ENCODE results near the gene CENPN. TPM values are rescaled to one million over a fixed set of nuclear protein-coding genes. Genes with fewer than 3 reads are reported as not detected.

Gene CENPN
- total and polyA plus RNA-seq, 10 of the 15 experiments (the other 5 are each of a cell fraction or from before 2014, with no cell fraction given): 39.8 to 143 (median 66.8) TPM

DNA sequence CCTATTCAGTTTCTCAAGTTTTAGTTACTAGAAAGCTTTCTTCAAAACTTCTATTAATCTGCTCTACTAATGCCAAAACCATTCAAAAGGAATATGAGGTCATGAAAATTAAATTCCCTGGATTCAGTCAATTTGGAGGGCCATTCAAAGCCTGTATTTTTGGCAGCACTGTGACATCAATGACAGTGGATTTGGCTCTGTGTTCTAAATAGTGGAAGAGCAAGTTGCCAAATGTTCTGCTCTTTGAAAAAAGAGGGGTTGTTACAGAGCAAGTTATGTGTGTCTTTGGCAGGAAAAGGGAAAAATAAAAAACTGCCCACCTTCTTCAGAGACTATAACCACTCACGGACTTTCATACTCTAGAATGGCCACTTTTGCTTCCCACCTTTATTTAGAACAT lies 73.2 kb downstream of the CENPN start:
- Histone ChIP-seq H3K79me2 (ENCODE audit: control insufficient read depth, insufficient read depth, low read length) (no peaks in the 10 kb centered on the region), H2AFZ (ENCODE audit: control insufficient read depth, low read depth, low read length) (no peak overlapping the region), H3K4me3 (no peak overlapping the region), H3K27me3 (replicated peaks in 1 of 2; ENCODE audit: control insufficient read depth in 2 of 2, insufficient read depth in 2 of 2, low read length in 1 of 2) (no peaks in the 10 kb centered on the region), H3K9me3 (replicated peaks; ENCODE audit: control insufficient read depth, insufficient read depth, low read length) (no peaks in the 10 kb centered on the region), H3K4me1 (ENCODE audit: control insufficient read depth, insufficient read depth, low read length) (peaks cover 5% of the 10 kb centered on the region), H4K20me1 (ENCODE audit: control insufficient read depth, insufficient read depth) (no peaks in the 10 kb centered on the region), H3K36me3 (ENCODE audit: control insufficient read depth in 2 of 2, insufficient read depth in 2 of 2, low read length in 1 of 2) (no peaks in the 10 kb centered on the region; a peak in 1 of 4 replicates), H3K9ac (ENCODE audit: control insufficient read depth, insufficient read depth, low read length) (no peak overlapping the region), H3K4me2 (ENCODE audit: control insufficient read depth, insufficient read depth) (no peak overlapping the region), H3K27ac (ENCODE audit: control insufficient read depth, insufficient read depth) (no peak overlapping the region)
- 89% methylated on average over 1 of the region's 1 CpG for WGBS (ENCODE audit: insufficient coverage, insufficient replicate concordance, low lambda C conversion rate, missing lambda C conversion rate)
- CTCF ChIA-PET: no interaction called here
- POLR2A ChIA-PET: no interaction called here
- in situ Hi-C loops (cut with MboI) (no loop called here), intact Hi-C loops (cut with micrococcal nuclease; ENCODE audit: unreplicated experiment) (no loop called here)
- RAD21 ChIA-PET (ENCODE audit: unreplicated experiment): no interaction called here
- no TSS peak for BruUV-seq (replicated peaks)
- SMC1A ChIA-PET (ENCODE audit: uncharacterized antibody, unreplicated experiment): no interaction called here
- DNase-seq (ENCODE audit: low read depth, low spot score): no peak
- no peak for FAIRE-seq
- TF ChIP-seq GABPA (IDR thresholded peaks at IDR 0.05; ENCODE audit: low read depth) (no peak), ZNF274 (IDR thresholded peaks at IDR 0.05; ENCODE audit: insufficient read depth, insufficient read length) (no peak), JUND (IDR thresholded peaks at IDR 0.05; ENCODE audit: low read depth, low read length) (no peak), ESRRA (IDR thresholded peaks at IDR 0.05; ENCODE audit: low read length) (no peak), PAX5 (IDR thresholded peaks at IDR 0.05; ENCODE audit: borderline replicate concordance, low read depth, low read length) (no peak)
- TF ChIP-seq, protein P1, sequence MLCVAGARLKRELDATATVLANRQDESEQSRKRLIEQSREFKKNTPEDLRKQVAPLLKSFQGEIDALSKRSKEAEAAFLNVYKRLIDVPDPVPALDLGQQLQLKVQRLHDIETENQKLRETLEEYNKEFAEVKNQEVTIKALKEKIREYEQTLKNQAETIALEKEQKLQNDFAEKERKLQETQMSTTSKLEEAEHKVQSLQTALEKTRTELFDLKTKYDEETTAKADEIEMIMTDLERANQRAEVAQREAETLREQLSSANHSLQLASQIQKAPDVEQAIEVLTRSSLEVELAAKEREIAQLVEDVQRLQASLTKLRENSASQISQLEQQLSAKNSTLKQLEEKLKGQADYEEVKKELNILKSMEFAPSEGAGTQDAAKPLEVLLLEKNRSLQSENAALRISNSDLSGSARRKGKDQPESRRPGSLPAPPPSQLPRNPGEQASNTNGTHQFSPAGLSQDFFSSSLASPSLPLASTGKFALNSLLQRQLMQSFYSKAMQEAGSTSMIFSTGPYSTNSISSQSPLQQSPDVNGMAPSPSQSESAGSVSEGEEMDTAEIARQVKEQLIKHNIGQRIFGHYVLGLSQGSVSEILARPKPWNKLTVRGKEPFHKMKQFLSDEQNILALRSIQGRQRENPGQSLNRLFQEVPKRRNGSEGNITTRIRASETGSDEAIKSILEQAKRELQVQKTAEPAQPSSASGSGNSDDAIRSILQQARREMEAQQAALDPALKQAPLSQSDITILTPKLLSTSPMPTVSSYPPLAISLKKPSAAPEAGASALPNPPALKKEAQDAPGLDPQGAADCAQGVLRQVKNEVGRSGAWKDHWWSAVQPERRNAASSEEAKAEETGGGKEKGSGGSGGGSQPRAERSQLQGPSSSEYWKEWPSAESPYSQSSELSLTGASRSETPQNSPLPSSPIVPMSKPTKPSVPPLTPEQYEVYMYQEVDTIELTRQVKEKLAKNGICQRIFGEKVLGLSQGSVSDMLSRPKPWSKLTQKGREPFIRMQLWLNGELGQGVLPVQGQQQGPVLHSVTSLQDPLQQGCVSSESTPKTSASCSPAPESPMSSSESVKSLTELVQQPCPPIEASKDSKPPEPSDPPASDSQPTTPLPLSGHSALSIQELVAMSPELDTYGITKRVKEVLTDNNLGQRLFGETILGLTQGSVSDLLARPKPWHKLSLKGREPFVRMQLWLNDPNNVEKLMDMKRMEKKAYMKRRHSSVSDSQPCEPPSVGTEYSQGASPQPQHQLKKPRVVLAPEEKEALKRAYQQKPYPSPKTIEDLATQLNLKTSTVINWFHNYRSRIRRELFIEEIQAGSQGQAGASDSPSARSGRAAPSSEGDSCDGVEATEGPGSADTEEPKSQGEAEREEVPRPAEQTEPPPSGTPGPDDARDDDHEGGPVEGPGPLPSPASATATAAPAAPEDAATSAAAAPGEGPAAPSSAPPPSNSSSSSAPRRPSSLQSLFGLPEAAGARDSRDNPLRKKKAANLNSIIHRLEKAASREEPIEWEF (IDR thresholded peaks at IDR 0.05; ENCODE audit: insufficient replicate concordance, low read depth, low read length): no peak
- ATAC-seq: no peak

Measured in GM12878 (cell line).